GM23248 (cell line): Measurements from ENCODE around the gene RER1. TPM values are rescaled to one million over a fixed set of nuclear protein-coding genes. Genes with fewer than 3 reads are reported as not detected.

Experiments used
- DNase-seq: peaks from one replicate; pipeline ENCODE4 v3.0.0-alpha.2; 2015
- H2AFZ ChIP-seq: fragments of 200-600 bp; sonication (generic); 2 replicates; pipeline ENCODE4 v1.6.1; 2016; ENCODE audit warnings: antibody characterized with exemption
- H3F3A ChIP-seq: fragments of 200-600 bp; sonication (generic); 2 replicates; pipeline ENCODE4 v1.6.1; 2016; ENCODE audit warnings: mild to moderate bottlenecking, antibody characterized with exemption, mixed run types; ENCODE audit not compliant: insufficient read depth
- H3K27ac ChIP-seq: fragments of 200-600 bp; sonication (generic); 2 replicates; pipeline ENCODE4 v1.5.1; 2016; ENCODE audit warnings: mild to moderate bottlenecking
- H3K27me3 ChIP-seq: fragments of 200-600 bp; sonication (generic); replicated peaks from 2 replicates; pipeline ENCODE4 v1.6.1; 2016; ENCODE audit warnings: mild to moderate bottlenecking; ENCODE audit not compliant: insufficient read depth
- H3K36me3 ChIP-seq: fragments of 200-600 bp; sonication (generic); 2 replicates; pipeline ENCODE4 v1.6.1; 2016; ENCODE audit warnings: low read depth, mild to moderate bottlenecking
- H3K4me1 ChIP-seq: fragments of 200-600 bp; sonication (generic); 2 replicates; pipeline ENCODE4 v1.6.1; 2016; ENCODE audit warnings: mild to moderate bottlenecking; ENCODE audit not compliant: insufficient read depth
- H3K4me2 ChIP-seq: fragments of 200-600 bp; sonication (generic); one replicate; pipeline ENCODE4 v1.6.1; 2016; ENCODE audit warnings: mild to moderate bottlenecking; ENCODE audit not compliant: unreplicated experiment
- H3K4me3 ChIP-seq: fragments of 200-600 bp; sonication (generic); 2 replicates; pipeline ENCODE4 v1.5.1; 2016; ENCODE audit warnings: mild to moderate bottlenecking
- H3K79me2 ChIP-seq: fragments of 200-600 bp; sonication (generic); 2 replicates; pipeline ENCODE4 v1.6.1; 2016; ENCODE audit warnings: mild to moderate bottlenecking; ENCODE audit not compliant: insufficient read depth
- H3K9ac ChIP-seq: fragments of 200-600 bp; sonication (generic); 2 replicates; pipeline ENCODE4 v1.6.1; 2016; ENCODE audit warnings: mild to moderate bottlenecking
- H3K9me2 ChIP-seq: fragments of 200-600 bp; sonication (generic); 2 replicates; pipeline ENCODE4 v1.6.1; 2016; ENCODE audit warnings: mixed run types, mild to moderate bottlenecking, moderate library complexity; ENCODE audit not compliant: insufficient read depth
- H3K9me3 ChIP-seq: fragments of 200-600 bp; sonication (generic); one replicate; pipeline ENCODE4 v1.6.1; 2017; ENCODE audit warnings: low read depth
- H4K20me1 ChIP-seq: fragments of 200-600 bp; sonication (generic); 2 replicates; pipeline ENCODE4 v1.6.0; 2016; ENCODE audit not compliant: insufficient read depth
- EZH2 ChIP-seq: fragments of 200-600 bp; sonication (generic); IDR thresholded peaks from 2 replicates; pipeline ENCODE4 v1.6.1; 2018; ENCODE audit warnings: antibody characterized with exemption, mild to moderate bottlenecking; ENCODE audit not compliant: insufficient read depth, poor library complexity, severe bottlenecking
- EZH2phosphoT487 ChIP-seq: fragments of 200-600 bp; sonication (generic); IDR thresholded peaks from 2 replicates; pipeline ENCODE4 v1.6.1; 2018; ENCODE audit warnings: antibody characterized with exemption, moderate library complexity, mild to moderate bottlenecking, low read depth; ENCODE audit not compliant: insufficient read depth
- WGBS, 2 experiments: methylation state at CpG; one replicate each; pipeline ENCODE4 v1.1.6; 2015 to 2017; ENCODE audit warnings: low lambda C conversion rate in 2 of 2, low coverage in 1 of 2; ENCODE audit errors: missing lambda C conversion rate in 2 of 2; 5-methylcytosine and 5-hydroxymethylcytosine counted together
- in situ Hi-C: fragments of 300-500 bp; cut with MboI; formaldehyde crosslinking; loops from 2 replicates; pipeline ENCODE4 v1.15.0; 2020
- polyA plus RNA-seq: library from polyadenylated mRNA; unstranded; fragments of >200 nt; fragmentation: Nextera tagmentation; extraction: Ambion mirVana; gene quantifications from 2 replicates; pipeline ENCODE4 v1.2.1, GENCODE V29; 2016
- total RNA-seq: library from RNA; depleted of rRNA; stranded (reverse); fragments of >200 nt; shearing (Covaris generic); gene quantifications from 2 replicates; pipeline ENCODE4 v1.2.3, GENCODE V29; 2014

The RER1 gene
- total and polyA plus RNA-seq, 2 experiments from 2014 or later, result 135 to 331 TPM

DNA sequence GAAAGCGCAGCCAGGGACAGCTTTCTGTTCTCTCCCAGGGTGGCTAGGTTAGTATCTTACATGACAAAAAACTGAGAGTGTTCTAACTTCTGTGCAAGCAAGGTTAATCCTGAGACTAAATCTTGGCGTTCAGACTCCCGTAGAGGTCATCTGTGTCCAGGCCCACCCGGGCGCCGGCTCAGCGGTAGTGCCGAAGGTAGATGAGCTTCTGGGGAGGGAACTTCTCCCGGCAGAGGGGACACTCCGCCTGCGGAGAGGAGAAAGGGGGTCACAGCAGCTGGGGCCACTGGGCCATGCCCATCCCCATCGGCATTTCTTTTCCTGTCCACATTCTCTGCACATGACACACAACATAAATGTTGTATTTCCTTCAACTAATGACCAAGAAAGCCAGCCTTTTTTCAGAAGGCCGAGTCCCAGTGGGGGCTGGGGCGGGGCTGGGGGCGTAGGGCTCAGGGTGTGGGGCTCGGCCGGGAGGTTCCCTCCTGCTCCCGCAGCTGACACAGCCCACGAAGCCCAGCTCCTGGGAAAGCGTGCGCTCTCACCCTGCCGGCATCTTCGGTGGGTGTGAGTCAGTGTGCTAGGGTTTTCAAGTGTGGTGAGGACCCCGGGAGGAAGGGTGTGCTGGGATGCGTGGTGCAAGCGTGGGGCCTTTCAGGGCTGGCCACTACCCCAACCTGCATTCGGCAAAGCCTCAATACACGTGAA, 14.1 kb downstream of the RER1 start:
- Histone ChIP-seq H3K4me3 (no peak overlapping the region), H3K9me3 (no peaks in the 10 kb centered on the region), H3K4me1 (no peaks in the 10 kb centered on the region), H3K79me2 (peaks cover 33% of the 10 kb centered on the region), H3K36me3 (peaks cover 16% of the 10 kb centered on the region), H3F3A (peaks cover 20% of the 10 kb centered on the region), H2AFZ (no peak overlapping the region), H4K20me1 (no peaks in the 10 kb centered on the region), H3K9ac (0 out of 2 replicates have a peak overlapping the region, but pooled peaks have one; percentile 3), H3K9me2 (no peaks in the 10 kb centered on the region), H3K27ac (0 out of 2 replicates have a peak overlapping the region, but pooled peaks have one; percentile 18), H3K27me3 (no peaks in the 10 kb centered on the region), H3K4me2 (no peak overlapping the region)
- in situ Hi-C loops, result loop anchor here (25.0 kb wide), 1 partner anchor 607 kb away; the partner anchor contains the start of gene ACTRT2
- TF ChIP-seq EZH2phosphoT487 (no peak), EZH2 (no peak)
- peak; percentile 24 for DNase-seq
- WGBS, 2 experiments, result 68 to 77% methylated on average over 23 to 28 of the region's 28 CpGs

GRCh38 chr1:2406451-2407041, 14.9 kb downstream of the RER1 start:
- no peak overlapping the region for H3K27ac ChIP-seq
- 76 to 83% methylated on average over 19 to 23 of the region's 26 CpGs for WGBS, 2 experiments
- peaks cover 15% of the 10 kb centered on the region for H3K36me3 ChIP-seq
- TF ChIP-seq EZH2phosphoT487 (no peak), EZH2 (no peak)
- H3K4me1 ChIP-seq, result no peaks in the 10 kb centered on the region
- no peak overlapping the region for H3K4me2 ChIP-seq
- peaks cover 37% of the 10 kb centered on the region for H3K79me2 ChIP-seq
- H3K4me3 ChIP-seq, result no peak overlapping the region
- DNase-seq, result no peak
- H3K9ac ChIP-seq, result no peak overlapping the region
- in situ Hi-C loops, result loop anchor here (25.0 kb wide), 1 partner anchor 606 kb away; the partner anchor contains the start of gene ACTRT2
- H3K9me3 ChIP-seq, result no peaks in the 10 kb centered on the region
- no peaks in the 10 kb centered on the region for H3K9me2 ChIP-seq
- peaks cover 20% of the 10 kb centered on the region for H3F3A ChIP-seq
- H2AFZ ChIP-seq, result no peak overlapping the region
- no peaks in the 10 kb centered on the region for H3K27me3 ChIP-seq
- H4K20me1 ChIP-seq, result no peaks in the 10 kb centered on the region

DNA sequence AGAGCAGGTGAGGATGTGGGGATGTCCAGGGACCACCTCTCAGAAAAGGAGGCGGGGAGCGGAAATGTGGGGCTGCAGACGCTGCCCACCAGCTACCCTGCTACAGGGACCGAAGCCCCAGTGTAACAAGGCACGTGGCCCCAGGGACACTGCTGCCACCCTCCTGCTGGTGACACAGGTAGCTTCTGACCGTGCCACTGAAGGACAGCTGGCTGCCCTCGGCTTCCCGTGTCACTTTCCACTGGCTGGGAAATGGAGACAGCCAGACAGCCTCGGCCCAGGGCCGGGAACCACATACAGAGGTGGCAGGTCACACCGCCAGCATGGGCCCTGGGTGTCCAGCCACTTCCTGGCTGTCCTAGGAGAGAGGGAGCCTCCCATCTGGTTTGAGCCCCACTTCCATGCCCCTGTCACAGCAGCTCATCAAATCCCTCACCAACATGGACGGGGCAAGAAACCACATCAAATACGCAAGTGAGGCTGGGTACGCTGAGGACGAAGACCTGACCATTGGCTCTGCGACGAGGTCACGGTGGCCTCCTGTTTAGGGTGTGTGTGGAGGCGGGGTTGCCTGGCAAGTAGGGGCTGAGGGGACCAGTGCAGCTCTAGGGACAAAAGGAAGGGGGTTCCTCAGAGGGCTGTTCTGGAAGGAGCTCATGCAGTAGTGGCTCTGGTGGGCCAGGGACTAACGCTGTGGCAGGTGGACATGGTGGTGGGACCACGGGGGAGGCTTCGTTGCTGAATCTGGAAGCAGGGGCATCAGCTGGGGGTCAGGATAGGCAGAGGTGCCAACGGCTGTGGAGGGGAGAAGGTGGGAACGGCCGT, 15.7 kb downstream of the RER1 start:
- no peak for DNase-seq
- WGBS, 2 experiments, result 82 to 88% methylated on average over 24 to 25 of the region's 25 CpGs
- H3K9me3 ChIP-seq, result no peaks in the 10 kb centered on the region
- TF ChIP-seq EZH2 (no peak), EZH2phosphoT487 (no peak)
- H4K20me1 ChIP-seq, result no peaks in the 10 kb centered on the region
- no peak overlapping the region for H2AFZ ChIP-seq
- no peak overlapping the region for H3K4me2 ChIP-seq
- H3K4me3 ChIP-seq, result no peak overlapping the region
- H3K27me3 ChIP-seq, result no peaks in the 10 kb centered on the region
- H3K27ac ChIP-seq, result no peak overlapping the region
- H3K4me1 ChIP-seq, result no peaks in the 10 kb centered on the region
- H3K9me2 ChIP-seq, result no peaks in the 10 kb centered on the region
- peaks cover 15% of the 10 kb centered on the region for H3K36me3 ChIP-seq
- peaks cover 20% of the 10 kb centered on the region for H3F3A ChIP-seq
- no peak overlapping the region for H3K9ac ChIP-seq
- in situ Hi-C loops, result loop anchor here (25.0 kb wide), 1 partner anchor 605 kb away; the partner anchor contains the start of gene ACTRT2
- peaks cover 35% of the 10 kb centered on the region for H3K79me2 ChIP-seq

DNA sequence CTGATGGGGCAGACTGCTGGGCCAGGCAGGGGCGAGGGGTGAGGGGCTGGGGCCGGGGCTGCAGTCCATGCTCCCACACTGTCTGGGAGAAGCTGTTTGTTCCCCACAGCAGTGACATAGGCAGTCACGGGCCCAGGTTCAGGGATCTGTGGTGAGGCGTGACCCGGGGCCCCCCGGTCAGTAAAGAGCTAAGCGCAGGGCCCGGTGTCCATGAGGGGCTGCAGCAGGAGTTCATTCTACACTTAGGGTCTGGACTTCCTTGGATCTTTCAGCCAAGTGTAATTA, 16.3 kb downstream of the RER1 start:
- peaks cover 12% of the 10 kb centered on the region for H3K36me3 ChIP-seq
- peaks cover 20% of the 10 kb centered on the region for H3F3A ChIP-seq
- in situ Hi-C loops, result loop anchor here (25.0 kb wide), 1 partner anchor 604 kb away; the partner anchor contains the start of gene ACTRT2

More for the DNA sequence above, 16.3 kb downstream of the RER1 start:
- Histone ChIP-seq H3K27ac (no peak overlapping the region), H3K27me3 (no peaks in the 10 kb centered on the region), H4K20me1 (no peaks in the 10 kb centered on the region), H3K4me1 (no peaks in the 10 kb centered on the region), H3K4me3 (no peak overlapping the region), H3K9ac (no peak overlapping the region), H3K4me2 (no peak overlapping the region), H2AFZ (no peak overlapping the region), H3K9me3 (no peaks in the 10 kb centered on the region), H3K79me2 (peaks cover 29% of the 10 kb centered on the region), H3K9me2 (no peaks in the 10 kb centered on the region)
- TF ChIP-seq EZH2phosphoT487 (no peak), EZH2 (no peak)
- DNase-seq, result no peak
- 96% methylated on average over 8 of the region's 8 CpGs for WGBS, 2 experiments
